SK-N-SH (cell line): ENCODE measurements around the gene MLLT3.

Experiments
- YY1 ChIP-seq: IDR thresholded peaks from 2 replicates; pipeline ENCODE4 v1.4.0; 2012; ENCODE audit warnings: low read depth, mild to moderate bottlenecking
- TF ChIP-seq, protein P1 (sequence below): fragments of 200-600 bp; sonication (generic); IDR thresholded peaks from 2 replicates; pipeline ENCODE4 v1.6.1; 2017; ENCODE audit warnings: antibody characterized with exemption, mild to moderate bottlenecking, moderate library complexity

DNA sequence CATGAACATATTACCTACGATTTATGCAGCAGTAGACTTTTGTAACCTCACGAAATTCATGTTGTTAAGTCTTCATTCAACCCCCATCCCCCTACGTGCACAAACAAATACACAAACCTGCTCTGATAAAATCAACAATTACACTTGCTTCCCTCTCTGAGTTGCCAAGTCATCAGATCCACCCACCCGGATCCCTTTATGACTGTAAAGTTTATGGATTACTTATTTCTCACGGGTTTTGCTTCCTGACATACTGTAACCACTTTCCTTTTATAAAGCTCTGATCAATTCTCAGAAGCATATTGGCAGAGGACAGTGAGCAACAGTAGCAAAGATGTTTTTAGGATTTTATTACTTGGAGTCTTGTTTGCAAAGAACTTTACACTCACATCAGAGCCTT lies 70.5 kb downstream of the MLLT3 start:
- TF ChIP-seq YY1, result no peak
- TF ChIP-seq, protein P1, sequence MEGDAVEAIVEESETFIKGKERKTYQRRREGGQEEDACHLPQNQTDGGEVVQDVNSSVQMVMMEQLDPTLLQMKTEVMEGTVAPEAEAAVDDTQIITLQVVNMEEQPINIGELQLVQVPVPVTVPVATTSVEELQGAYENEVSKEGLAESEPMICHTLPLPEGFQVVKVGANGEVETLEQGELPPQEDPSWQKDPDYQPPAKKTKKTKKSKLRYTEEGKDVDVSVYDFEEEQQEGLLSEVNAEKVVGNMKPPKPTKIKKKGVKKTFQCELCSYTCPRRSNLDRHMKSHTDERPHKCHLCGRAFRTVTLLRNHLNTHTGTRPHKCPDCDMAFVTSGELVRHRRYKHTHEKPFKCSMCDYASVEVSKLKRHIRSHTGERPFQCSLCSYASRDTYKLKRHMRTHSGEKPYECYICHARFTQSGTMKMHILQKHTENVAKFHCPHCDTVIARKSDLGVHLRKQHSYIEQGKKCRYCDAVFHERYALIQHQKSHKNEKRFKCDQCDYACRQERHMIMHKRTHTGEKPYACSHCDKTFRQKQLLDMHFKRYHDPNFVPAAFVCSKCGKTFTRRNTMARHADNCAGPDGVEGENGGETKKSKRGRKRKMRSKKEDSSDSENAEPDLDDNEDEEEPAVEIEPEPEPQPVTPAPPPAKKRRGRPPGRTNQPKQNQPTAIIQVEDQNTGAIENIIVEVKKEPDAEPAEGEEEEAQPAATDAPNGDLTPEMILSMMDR, result no peak
